BLaER1 (cell line): ENCODE data around the gene DYNC1H1.

ENCODE experiments used
- H3K27ac ChIP-seq: shearing (Covaris generic); formaldehyde crosslinking; 2 replicates; pipeline ENCODE4 v1.8.1; 2022
- H3K27me3 ChIP-seq: shearing (Covaris generic); formaldehyde crosslinking; 2 replicates; pipeline ENCODE4 v1.8.1; 2022
- H3K36me3 ChIP-seq: shearing (Covaris generic); formaldehyde crosslinking; 2 replicates; pipeline ENCODE4 v1.8.1; 2022
- H3K4me1 ChIP-seq: shearing (Covaris generic); formaldehyde crosslinking; 2 replicates; pipeline ENCODE4 v1.8.1; 2022
- H3K4me2 ChIP-seq: shearing (Covaris generic); formaldehyde crosslinking; 2 replicates; pipeline ENCODE4 v1.8.1; 2022
- H3K4me3 ChIP-seq: shearing (Covaris generic); formaldehyde crosslinking; 2 replicates; pipeline ENCODE4 v1.8.1; 2022
- H3K9ac ChIP-seq: shearing (Covaris generic); formaldehyde crosslinking; 2 replicates; pipeline ENCODE4 v1.8.1; 2022
- H3K9me3 ChIP-seq: shearing (Covaris generic); formaldehyde crosslinking; 2 replicates; pipeline ENCODE4 v1.8.1; 2022
- H4K20me1 ChIP-seq: shearing (Covaris generic); formaldehyde crosslinking; 2 replicates; pipeline ENCODE4 v1.8.1; 2022
- Cebpa-rat ChIP-seq: shearing (Covaris generic); IDR thresholded peaks from 2 replicates; pipeline ENCODE4 v1.8.1; 2022

The DYNC1H1 gene

DNA sequence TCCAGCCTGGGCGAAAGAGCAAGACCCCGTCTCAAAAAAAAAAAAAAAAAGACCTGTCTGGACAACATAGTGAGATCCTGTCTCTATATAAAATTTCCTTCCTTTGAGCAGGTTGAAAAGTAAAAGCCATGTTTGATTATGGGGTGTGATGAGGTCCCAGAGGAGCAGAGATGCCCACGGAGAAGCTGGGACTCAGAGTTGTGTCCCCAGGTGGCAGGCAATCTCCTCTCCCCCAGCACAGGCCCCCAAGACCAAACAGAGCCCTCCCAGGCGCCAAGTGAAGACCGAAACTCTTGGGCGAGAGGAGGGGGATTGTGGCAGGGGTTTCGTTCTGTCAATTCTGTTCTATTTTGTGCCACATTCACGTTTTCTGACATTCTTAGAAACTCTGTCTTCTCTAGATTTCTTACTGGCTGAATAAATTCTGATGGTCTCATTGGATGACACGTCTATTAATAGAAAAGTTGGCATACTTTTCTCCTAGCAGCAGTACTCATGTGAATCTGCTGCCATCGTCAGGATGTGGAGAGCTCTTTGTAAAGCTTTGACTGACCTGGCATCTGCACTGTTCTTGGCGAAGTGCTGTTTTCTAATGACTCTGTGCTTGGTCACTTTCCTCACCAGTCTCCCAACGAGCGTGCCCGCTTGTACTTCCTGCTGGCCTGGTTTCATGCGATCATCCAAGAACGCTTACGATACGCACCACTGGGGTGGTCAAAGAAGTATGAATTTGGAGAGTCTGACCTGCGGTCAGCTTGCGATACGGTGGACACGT is 79.1 kb downstream of the DYNC1H1 start:
- Histone ChIP-seq H3K9ac (no peak overlapping the region), H3K27ac (no peak overlapping the region), H3K4me1 (peaks cover 22% of the 10 kb centered on the region), H3K9me3 (no peaks in the 10 kb centered on the region), H3K4me2 (no peak overlapping the region), H3K4me3 (no peak overlapping the region), H3K36me3 (peaks cover 100% of the 10 kb centered on the region), H3K27me3 (no peaks in the 10 kb centered on the region), H4K20me1 (peaks cover 66% of the 10 kb centered on the region)
- no peak for TF ChIP-seq Cebpa-rat

GRCh38 chr14:102044566-102044965 is 80.2 kb downstream of the DYNC1H1 start:
- H3K36me3 ChIP-seq = peaks cover 100% of the 10 kb centered on the region
- peaks cover 71% of the 10 kb centered on the region for H4K20me1 ChIP-seq
- H3K9ac ChIP-seq = no peak overlapping the region
- peaks cover 26% of the 10 kb centered on the region for H3K4me1 ChIP-seq
- no peak overlapping the region for H3K4me3 ChIP-seq
- no peak for TF ChIP-seq Cebpa-rat
- H3K27ac ChIP-seq = no peak overlapping the region
- H3K9me3 ChIP-seq = no peaks in the 10 kb centered on the region
- H3K4me2 ChIP-seq = no peak overlapping the region
- H3K27me3 ChIP-seq = no peaks in the 10 kb centered on the region

DNA sequence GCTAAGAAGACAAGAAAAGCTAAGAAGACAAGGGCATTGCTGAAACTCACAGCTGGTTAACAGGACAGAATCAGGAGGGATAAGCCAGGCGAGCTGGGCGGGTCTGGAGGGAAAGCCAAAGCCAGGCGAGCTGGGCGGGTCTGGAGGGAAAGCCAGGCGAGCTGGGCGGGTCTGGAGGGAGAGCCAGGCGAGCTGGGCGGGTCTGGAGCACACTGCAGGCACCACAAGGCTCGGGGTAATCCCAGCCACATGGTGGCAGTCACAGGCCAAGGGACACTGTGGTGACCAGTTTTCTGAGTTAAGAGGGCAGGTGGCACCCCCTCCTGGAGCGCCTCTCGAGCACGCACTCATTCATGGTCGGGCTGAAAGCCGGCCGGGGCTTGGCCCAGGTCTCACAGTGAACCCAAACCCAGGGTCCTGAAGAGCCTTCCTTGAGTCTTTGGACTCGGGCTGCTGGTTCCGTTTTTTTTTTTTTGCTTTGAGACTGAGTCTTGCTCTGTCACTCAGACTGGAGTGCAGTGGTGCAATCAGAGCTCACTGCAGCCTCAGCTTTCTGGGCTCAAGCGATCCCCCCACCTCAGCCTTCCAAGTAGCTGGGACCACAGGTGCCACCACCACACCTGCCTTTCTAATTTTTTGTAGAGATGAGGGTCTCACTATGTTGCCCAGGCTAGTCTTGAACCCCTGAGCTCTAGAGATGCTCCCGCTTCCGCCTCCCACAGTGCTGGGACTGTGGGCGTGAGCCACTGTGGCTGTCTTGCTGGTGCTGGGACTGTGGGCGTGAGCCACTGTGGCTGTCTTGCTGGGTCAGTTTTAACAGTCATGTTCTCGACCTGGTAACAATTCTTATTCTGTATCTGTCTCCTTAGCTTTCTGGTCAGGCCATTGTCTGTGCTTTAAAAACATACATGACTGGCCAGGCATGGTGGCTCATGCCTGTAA is 82.2 kb downstream of the DYNC1H1 start:
- H3K4me3 ChIP-seq = no peak overlapping the region
- no peak overlapping the region for H3K4me2 ChIP-seq
- peaks cover 76% of the 10 kb centered on the region for H4K20me1 ChIP-seq
- peaks cover 100% of the 10 kb centered on the region for H3K36me3 ChIP-seq
- no peaks in the 10 kb centered on the region for H3K27me3 ChIP-seq
- 0 out of 2 replicates have a peak overlapping the region, but pooled peaks have one; percentile 19 for H3K9ac ChIP-seq
- H3K9me3 ChIP-seq = no peaks in the 10 kb centered on the region
- peaks cover 26% of the 10 kb centered on the region for H3K4me1 ChIP-seq
- H3K27ac ChIP-seq = no peak overlapping the region
- no peak for TF ChIP-seq Cebpa-rat

- Histone ChIP-seq H3K4me1 (peaks cover 26% of the 10 kb centered on the region), H4K20me1 (peaks cover 64% of the 10 kb centered on the region), H3K9me3 (no peaks in the 10 kb centered on the region), H3K4me2 (peak overlapping the region; percentile 45), H3K27me3 (no peaks in the 10 kb centered on the region), H3K9ac (no peak overlapping the region), H3K36me3 (peaks cover 100% of the 10 kb centered on the region), H3K4me3 (no peak overlapping the region), H3K27ac (peak overlapping the region; percentile 58; the same call in 1 of the 2 replicates)
- no peak for TF ChIP-seq Cebpa-rat
These were observed 83.6 kb downstream of the DYNC1H1 start for GRCh38 chr14:102047808-102048540.

DNA sequence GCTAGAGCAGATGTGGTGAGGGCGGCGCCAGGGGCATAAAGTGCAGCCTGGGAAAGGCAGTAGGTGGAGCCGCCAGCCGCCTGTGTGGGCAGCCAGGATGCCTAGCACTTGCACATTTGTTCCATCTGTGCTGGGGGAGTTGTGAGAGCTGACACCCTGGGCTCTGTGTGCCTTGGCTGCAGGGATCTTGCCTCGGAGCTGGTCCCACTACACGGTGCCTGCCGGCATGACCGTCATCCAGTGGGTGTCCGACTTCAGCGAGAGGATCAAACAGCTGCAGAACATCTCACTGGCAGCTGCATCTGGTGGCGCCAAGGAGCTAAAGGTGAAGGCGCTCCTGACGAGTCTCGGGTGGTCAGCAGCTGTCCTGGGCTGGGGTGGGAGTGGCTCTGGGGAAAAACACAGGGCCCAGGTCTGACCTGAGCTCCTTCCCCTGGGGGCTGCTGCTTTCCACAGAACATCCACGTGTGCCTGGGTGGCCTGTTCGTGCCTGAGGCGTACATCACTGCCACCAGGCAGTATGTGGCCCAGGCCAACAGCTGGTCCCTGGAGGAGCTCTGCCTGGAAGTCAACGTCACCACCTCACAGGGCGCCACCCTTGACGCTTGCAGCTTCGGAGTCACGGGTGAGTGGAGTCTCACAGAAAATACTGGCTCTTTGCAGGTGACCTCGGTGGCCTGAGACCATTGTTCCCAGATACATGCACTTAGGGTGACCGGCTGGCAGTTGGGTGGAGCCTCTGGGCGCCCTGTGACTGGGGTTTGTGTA is 85.1 kb downstream of the DYNC1H1 start:
- H3K4me3 ChIP-seq = no peak overlapping the region
- H3K36me3 ChIP-seq = peaks cover 100% of the 10 kb centered on the region
- no peaks in the 10 kb centered on the region for H3K9me3 ChIP-seq
- peaks cover 26% of the 10 kb centered on the region for H3K4me1 ChIP-seq
- H3K9ac ChIP-seq = no peak overlapping the region
- H3K4me2 ChIP-seq = no peak overlapping the region
- no peaks in the 10 kb centered on the region for H3K27me3 ChIP-seq
- TF ChIP-seq Cebpa-rat = no peak
- H3K27ac ChIP-seq = no peak overlapping the region
- peaks cover 55% of the 10 kb centered on the region for H4K20me1 ChIP-seq

GRCh38 chr14:102050026-102050405 is 85.6 kb downstream of the DYNC1H1 start:
- no peak for TF ChIP-seq Cebpa-rat

GRCh38 chr14:102050625-102051024 is 86.3 kb downstream of the DYNC1H1 start:
- Histone ChIP-seq H4K20me1 (peaks cover 51% of the 10 kb centered on the region), H3K27ac (no peak overlapping the region), H3K4me3 (no peak overlapping the region), H3K27me3 (no peaks in the 10 kb centered on the region), H3K36me3 (peaks cover 100% of the 10 kb centered on the region), H3K9me3 (no peaks in the 10 kb centered on the region), H3K4me2 (no peak overlapping the region), H3K4me1 (peaks cover 26% of the 10 kb centered on the region), H3K9ac (no peak overlapping the region)
- no peak for TF ChIP-seq Cebpa-rat

More at GRCh38 chr14:102050026-102050405, 85.6 kb downstream of the DYNC1H1 start:
- H3K27ac ChIP-seq = no peak overlapping the region
- H3K4me3 ChIP-seq = no peak overlapping the region
- H3K9me3 ChIP-seq = no peaks in the 10 kb centered on the region
- H3K4me1 ChIP-seq = peaks cover 26% of the 10 kb centered on the region
- peaks cover 51% of the 10 kb centered on the region for H4K20me1 ChIP-seq
- no peak overlapping the region for H3K9ac ChIP-seq
- no peak overlapping the region for H3K4me2 ChIP-seq
- no peaks in the 10 kb centered on the region for H3K27me3 ChIP-seq
- H3K36me3 ChIP-seq = peaks cover 100% of the 10 kb centered on the region

DNA sequence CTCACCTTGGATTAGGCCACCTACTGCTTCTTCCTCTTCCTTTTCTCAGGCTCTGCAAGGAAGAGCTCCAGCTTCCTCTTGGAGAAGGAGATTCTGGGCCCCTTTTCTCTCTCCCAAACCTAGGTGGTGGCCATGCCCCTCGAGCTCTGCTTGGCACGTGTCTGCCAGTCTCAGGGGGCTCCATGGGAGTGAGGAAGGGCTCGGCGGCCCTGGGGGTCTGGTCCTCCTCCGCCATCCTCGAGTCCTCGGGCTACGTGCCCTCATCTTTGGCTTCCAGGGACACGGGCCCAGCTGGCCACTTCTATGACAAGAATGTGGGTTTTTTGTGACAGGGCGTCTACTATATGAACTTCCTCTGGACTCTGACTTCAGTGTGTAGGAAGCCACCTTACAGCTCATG is 88.1 kb downstream of the DYNC1H1 start:
- H3K9me3 ChIP-seq = no peaks in the 10 kb centered on the region
- no peak overlapping the region for H3K4me2 ChIP-seq
- peaks cover 86% of the 10 kb centered on the region for H3K36me3 ChIP-seq
- H3K27ac ChIP-seq = no peak overlapping the region
- no peak overlapping the region for H3K9ac ChIP-seq
- no peaks in the 10 kb centered on the region for H3K27me3 ChIP-seq
- TF ChIP-seq Cebpa-rat = no peak
- peaks cover 34% of the 10 kb centered on the region for H4K20me1 ChIP-seq
- H3K4me1 ChIP-seq = peaks cover 14% of the 10 kb centered on the region
- H3K4me3 ChIP-seq = no peak overlapping the region
